Putamen (tissue), 1 donor: ENCODE results near the gene SCGB1A1.
A peak's percentile ranks its signal among the peaks of the same experiment; 100 is the strongest.
"Not testable (repeated sequence)": the region's sequence is repeated elsewhere in the genome, so short reads cannot be mapped to it uniquely, and the experiment has no call there.

ENCODE experiments used
- DNase-seq: peaks from one replicate; pipeline ENCODE4 v3.0.0-alpha.2; 2016; ENCODE audit warnings: low spot score

Gene SCGB1A1

GRCh38 chr11:62418733-62419132 is at the start of gene SCGB1A1:
Gene SCGB1A1, plus strand, starts transcription at chr11:62419033. Its CDS starts 63 bp downstream, at chr11:62419096.
- no peak for DNase-seq

- DNase-seq: no peak
Measured at GRCh38 chr11:62370743-62371440, 47.9 kb upstream of the SCGB1A1 start.

- DNase-seq: no peak
Measured at GRCh38 chr11:62372871-62373270, 46.0 kb upstream of the SCGB1A1 start.

GRCh38 chr11:62373464-62374119 is 45.2 kb upstream of the SCGB1A1 start:
- no peak for DNase-seq

- no peak for DNase-seq
Measured at GRCh38 chr11:62374801-62375200, 44.0 kb upstream of the SCGB1A1 start.

GRCh38 chr11:62378459-62379063 is 40.3 kb upstream of the SCGB1A1 start:
- peak; percentile 72 for DNase-seq

- peak; percentile 71 for DNase-seq
Measured at GRCh38 chr11:62379586-62379985, 39.2 kb upstream of the SCGB1A1 start.

- DNase-seq: peak; percentile 61
Measured at GRCh38 chr11:62380821-62381245, 38.0 kb upstream of the SCGB1A1 start.

GRCh38 chr11:62383822-62384221 is 35.0 kb upstream of the SCGB1A1 start:
- DNase-seq: no peak

GRCh38 chr11:62386083-62386482 is 32.8 kb upstream of the SCGB1A1 start:
- DNase-seq: not testable (repeated sequence)

GRCh38 chr11:62387381-62387780 is 31.5 kb upstream of the SCGB1A1 start:
- no peak for DNase-seq

GRCh38 chr11:62388999-62389398 is 29.8 kb upstream of the SCGB1A1 start:
- DNase-seq: no peak

GRCh38 chr11:62390237-62390636 is 28.6 kb upstream of the SCGB1A1 start:
- DNase-seq: no peak

- DNase-seq: no peak
Measured at GRCh38 chr11:62390722-62391121, 28.1 kb upstream of the SCGB1A1 start.

GRCh38 chr11:62391642-62392425 is 27.0 kb upstream of the SCGB1A1 start:
- DNase-seq: no peak

GRCh38 chr11:62392506-62392905 is 26.3 kb upstream of the SCGB1A1 start:
- DNase-seq: no peak

GRCh38 chr11:62393061-62393611 is 25.7 kb upstream of the SCGB1A1 start:
- no peak for DNase-seq

GRCh38 chr11:62393735-62394134 is 25.1 kb upstream of the SCGB1A1 start:
- DNase-seq: no peak

GRCh38 chr11:62394825-62395538 is 23.9 kb upstream of the SCGB1A1 start:
- peak; percentile 84 for DNase-seq

- no peak for DNase-seq
Measured at GRCh38 chr11:62395885-62396551, 22.8 kb upstream of the SCGB1A1 start.
